HL-60 (cell line): Measurements from ENCODE around the gene IL12RB2.

Source experiments
- DNase-seq, 2 experiments: peaks; one replicate each; pipeline ENCODE4 v3.0.0-alpha.2; 2010 to 2020; ENCODE audit warnings: low read depth in 1 of 2, low spot score in 1 of 2
- H3K27ac ChIP-seq: fragments of 250-450 bp; sonication (Bioruptor Pico); replicated peaks from 2 replicates; pipeline ENCODE4 v1.5.1; 2020; ENCODE audit warnings: mild to moderate bottlenecking, moderate library complexity
- H3K27me3 ChIP-seq: fragments of 250-450 bp; sonication (Bioruptor Pico); 2 replicates; pipeline ENCODE4 v1.5.1; 2021; ENCODE audit warnings: mild to moderate bottlenecking, moderate library complexity; ENCODE audit not compliant: insufficient read depth, poor library complexity, severe bottlenecking
- H3K4me3 ChIP-seq: replicated peaks from 2 replicates; pipeline ENCODE4 v1.5.1; 2011; ENCODE audit warnings: mild to moderate bottlenecking, control low read depth, low read length; ENCODE audit not compliant: insufficient read depth
- GABPA ChIP-seq: IDR thresholded peaks from 2 replicates; pipeline ENCODE4 v1.6.1; 2012; ENCODE audit warnings: low read depth
- POLR2AphosphoS5 ChIP-seq: IDR thresholded peaks from 2 replicates; pipeline ENCODE4 v1.6.1; 2012; ENCODE audit warnings: low read depth
- SPI1 ChIP-seq: IDR thresholded peaks from 2 replicates; pipeline ENCODE4 v1.6.1; 2012; ENCODE audit warnings: low read depth, mild to moderate bottlenecking, borderline replicate concordance
- TF ChIP-seq, protein P1 (sequence below): IDR thresholded peaks from one replicate; pipeline ENCODE4 v1.5.1; 2011; ENCODE audit warnings: low read length, control low read depth, inconsistent platforms; ENCODE audit not compliant: insufficient read depth
- TF ChIP-seq, protein P2 (sequence below): IDR thresholded peaks from 2 replicates; pipeline ENCODE4 v1.6.1; 2012; ENCODE audit warnings: low read depth; ENCODE audit not compliant: insufficient replicate concordance

IL12RB2 gene

DNA sequence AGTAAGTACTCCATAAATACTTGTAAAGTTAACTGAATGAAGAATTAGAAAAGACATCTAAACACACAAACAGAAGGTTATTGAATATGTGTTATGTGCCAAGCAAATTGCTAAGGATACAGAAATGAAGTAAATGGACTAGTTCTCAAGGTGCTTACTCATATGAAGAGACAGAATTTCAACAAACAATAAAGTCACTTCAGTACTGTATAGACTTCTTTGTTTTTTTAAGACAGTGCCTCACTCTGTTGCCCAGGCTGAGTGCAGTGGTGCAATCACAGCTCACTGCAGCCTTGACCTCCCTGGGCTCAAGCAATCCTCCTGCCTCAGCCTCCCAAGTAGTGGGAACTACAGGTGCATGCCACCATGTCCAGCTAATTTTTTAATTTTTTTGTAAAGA, 65.2 kb downstream of the IL12RB2 start:
- H3K27ac ChIP-seq = no peak overlapping the region
- TF ChIP-seq, protein P1, sequence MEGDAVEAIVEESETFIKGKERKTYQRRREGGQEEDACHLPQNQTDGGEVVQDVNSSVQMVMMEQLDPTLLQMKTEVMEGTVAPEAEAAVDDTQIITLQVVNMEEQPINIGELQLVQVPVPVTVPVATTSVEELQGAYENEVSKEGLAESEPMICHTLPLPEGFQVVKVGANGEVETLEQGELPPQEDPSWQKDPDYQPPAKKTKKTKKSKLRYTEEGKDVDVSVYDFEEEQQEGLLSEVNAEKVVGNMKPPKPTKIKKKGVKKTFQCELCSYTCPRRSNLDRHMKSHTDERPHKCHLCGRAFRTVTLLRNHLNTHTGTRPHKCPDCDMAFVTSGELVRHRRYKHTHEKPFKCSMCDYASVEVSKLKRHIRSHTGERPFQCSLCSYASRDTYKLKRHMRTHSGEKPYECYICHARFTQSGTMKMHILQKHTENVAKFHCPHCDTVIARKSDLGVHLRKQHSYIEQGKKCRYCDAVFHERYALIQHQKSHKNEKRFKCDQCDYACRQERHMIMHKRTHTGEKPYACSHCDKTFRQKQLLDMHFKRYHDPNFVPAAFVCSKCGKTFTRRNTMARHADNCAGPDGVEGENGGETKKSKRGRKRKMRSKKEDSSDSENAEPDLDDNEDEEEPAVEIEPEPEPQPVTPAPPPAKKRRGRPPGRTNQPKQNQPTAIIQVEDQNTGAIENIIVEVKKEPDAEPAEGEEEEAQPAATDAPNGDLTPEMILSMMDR = no peak
- no peak for TF ChIP-seq SPI1
- TF ChIP-seq POLR2AphosphoS5 = no peak
- TF ChIP-seq, protein P2, sequence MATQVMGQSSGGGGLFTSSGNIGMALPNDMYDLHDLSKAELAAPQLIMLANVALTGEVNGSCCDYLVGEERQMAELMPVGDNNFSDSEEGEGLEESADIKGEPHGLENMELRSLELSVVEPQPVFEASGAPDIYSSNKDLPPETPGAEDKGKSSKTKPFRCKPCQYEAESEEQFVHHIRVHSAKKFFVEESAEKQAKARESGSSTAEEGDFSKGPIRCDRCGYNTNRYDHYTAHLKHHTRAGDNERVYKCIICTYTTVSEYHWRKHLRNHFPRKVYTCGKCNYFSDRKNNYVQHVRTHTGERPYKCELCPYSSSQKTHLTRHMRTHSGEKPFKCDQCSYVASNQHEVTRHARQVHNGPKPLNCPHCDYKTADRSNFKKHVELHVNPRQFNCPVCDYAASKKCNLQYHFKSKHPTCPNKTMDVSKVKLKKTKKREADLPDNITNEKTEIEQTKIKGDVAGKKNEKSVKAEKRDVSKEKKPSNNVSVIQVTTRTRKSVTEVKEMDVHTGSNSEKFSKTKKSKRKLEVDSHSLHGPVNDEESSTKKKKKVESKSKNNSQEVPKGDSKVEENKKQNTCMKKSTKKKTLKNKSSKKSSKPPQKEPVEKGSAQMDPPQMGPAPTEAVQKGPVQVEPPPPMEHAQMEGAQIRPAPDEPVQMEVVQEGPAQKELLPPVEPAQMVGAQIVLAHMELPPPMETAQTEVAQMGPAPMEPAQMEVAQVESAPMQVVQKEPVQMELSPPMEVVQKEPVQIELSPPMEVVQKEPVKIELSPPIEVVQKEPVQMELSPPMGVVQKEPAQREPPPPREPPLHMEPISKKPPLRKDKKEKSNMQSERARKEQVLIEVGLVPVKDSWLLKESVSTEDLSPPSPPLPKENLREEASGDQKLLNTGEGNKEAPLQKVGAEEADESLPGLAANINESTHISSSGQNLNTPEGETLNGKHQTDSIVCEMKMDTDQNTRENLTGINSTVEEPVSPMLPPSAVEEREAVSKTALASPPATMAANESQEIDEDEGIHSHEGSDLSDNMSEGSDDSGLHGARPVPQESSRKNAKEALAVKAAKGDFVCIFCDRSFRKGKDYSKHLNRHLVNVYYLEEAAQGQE = no peak
- no peak for TF ChIP-seq GABPA
- no peak for DNase-seq
- H3K27me3 ChIP-seq = no peaks in the 10 kb centered on the region
- no peak overlapping the region for H3K4me3 ChIP-seq

DNA sequence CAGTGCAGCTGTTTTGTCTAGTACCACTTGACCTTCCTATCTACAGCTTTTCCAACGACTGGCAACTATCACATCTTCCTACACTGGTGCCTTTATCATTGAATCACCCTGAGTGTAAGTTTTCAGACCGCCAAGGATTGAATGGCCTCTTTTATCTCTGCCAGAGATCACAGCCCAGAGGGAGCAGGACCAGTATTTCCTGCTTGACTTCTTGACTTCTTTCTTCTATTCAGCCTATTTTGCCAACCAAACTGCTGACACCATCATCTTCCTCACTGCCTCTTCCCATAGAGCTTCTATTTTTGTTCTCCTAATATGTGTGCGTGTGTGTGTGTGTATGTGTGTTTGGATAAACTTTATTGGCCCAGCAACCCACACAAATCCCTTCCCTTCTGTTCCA, 68.7 kb downstream of the IL12RB2 start:
- Histone ChIP-seq H3K27ac (no peak overlapping the region), H3K27me3 (no peaks in the 10 kb centered on the region), H3K4me3 (no peak overlapping the region)
- TF ChIP-seq SPI1 = no peak
- TF ChIP-seq GABPA = no peak
- TF ChIP-seq, protein P1 = no peak
- TF ChIP-seq, protein P2 = no peak
- TF ChIP-seq POLR2AphosphoS5 = no peak
- no peak for DNase-seq

DNA sequence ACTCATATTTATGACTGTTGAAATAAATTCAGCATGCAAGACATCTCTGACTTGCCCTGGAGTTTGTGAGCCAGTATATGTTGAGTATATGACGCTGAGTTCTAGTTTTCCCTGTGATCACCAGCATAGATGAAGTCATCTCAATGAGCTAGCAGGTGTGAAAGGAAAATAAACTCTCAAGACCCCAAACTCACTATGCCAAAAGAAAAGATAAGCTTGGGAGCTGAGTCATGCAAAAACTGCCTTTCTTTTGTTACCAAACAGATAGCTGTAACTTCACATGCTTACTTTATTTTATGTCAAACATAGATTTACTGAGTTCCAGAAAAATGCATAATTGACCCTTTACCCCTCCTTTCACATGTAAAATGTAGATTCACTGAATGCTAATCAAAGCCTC, 69.6 kb downstream of the IL12RB2 start:
- Histone ChIP-seq H3K27me3 (no peaks in the 10 kb centered on the region), H3K4me3 (no peak overlapping the region), H3K27ac (no peak overlapping the region)
- TF ChIP-seq, protein P1 = no peak
- TF ChIP-seq POLR2AphosphoS5 = no peak
- no peak for TF ChIP-seq SPI1
- TF ChIP-seq GABPA = no peak
- TF ChIP-seq, protein P2 = no peak
- no peak for DNase-seq
